Ishikawa (cell line): ENCODE results near the gene PROZ.

Source experiments
- EP300 ChIP-seq: IDR thresholded peaks from 2 replicates; pipeline ENCODE4 v1.6.1; 2012; ENCODE audit warnings: borderline replicate concordance
- RAD21 ChIP-seq: IDR thresholded peaks from 2 replicates; pipeline ENCODE4 v1.6.1; 2012; ENCODE audit warnings: low read depth
- ZBTB7A ChIP-seq: IDR thresholded peaks from 2 replicates; pipeline ENCODE4 v1.6.1; 2012; ENCODE audit warnings: low read depth

- no peak for TF ChIP-seq RAD21
- no peak for TF ChIP-seq ZBTB7A
- TF ChIP-seq EP300, result no peak
Measured at GRCh38 chr13:113120300-113121182, 37.9 kb upstream of the PROZ start.
